ENCODE data around the gene KIRREL3.
"Not testable (repeated sequence)": the region's sequence is repeated elsewhere in the genome, so short reads cannot be mapped to it uniquely, and the experiment has no call there.

The KIRREL3 gene

GRCh38 chr11:126407682-126408288 lies 592.8 kb downstream of the KIRREL3 start:
- DNase-seq (ENCODE audit: low read depth, low spot score): no peak

GRCh38 chr11:126407101-126407521 lies 593.5 kb downstream of the KIRREL3 start:
- DNase-seq (ENCODE audit: low read depth, low spot score): no peak

GRCh38 chr11:126406368-126406767 lies 594.2 kb downstream of the KIRREL3 start:
- no peak for DNase-seq (ENCODE audit: low read depth, low spot score)

GRCh38 chr11:126405906-126406305 lies 594.7 kb downstream of the KIRREL3 start:
- no peak for DNase-seq (ENCODE audit: low read depth, low spot score)

GRCh38 chr11:126405374-126405773 lies 595.2 kb downstream of the KIRREL3 start:
- DNase-seq (ENCODE audit: low read depth, low spot score): no peak

- DNase-seq (ENCODE audit: low read depth, low spot score): no peak
Measured at GRCh38 chr11:126404367-126404766, 596.2 kb downstream of the KIRREL3 start.

GRCh38 chr11:126403658-126404057 lies 596.9 kb downstream of the KIRREL3 start:
- DNase-seq (ENCODE audit: low read depth, low spot score): no peak

- no peak for DNase-seq (ENCODE audit: low read depth, low spot score)
Measured at GRCh38 chr11:126403022-126403581, 597.5 kb downstream of the KIRREL3 start.

- no peak for DNase-seq (ENCODE audit: low read depth, low spot score)
Measured at GRCh38 chr11:126400479-126400878, 600.1 kb downstream of the KIRREL3 start.

- DNase-seq (ENCODE audit: low read depth, low spot score): no peak
Measured at GRCh38 chr11:126400019-126400418, 600.6 kb downstream of the KIRREL3 start.

- no peak for DNase-seq (ENCODE audit: low read depth, low spot score)
Measured at GRCh38 chr11:126398721-126399120, 601.8 kb downstream of the KIRREL3 start.

- DNase-seq (ENCODE audit: low read depth, low spot score): no peak
Measured at GRCh38 chr11:126398296-126398695, 602.3 kb downstream of the KIRREL3 start.

- no peak for DNase-seq (ENCODE audit: low read depth, low spot score)
Measured at GRCh38 chr11:126396965-126397364, 603.6 kb downstream of the KIRREL3 start.

- DNase-seq (ENCODE audit: low read depth, low spot score): not testable (repeated sequence)
Measured at GRCh38 chr11:126396266-126396665, 604.3 kb downstream of the KIRREL3 start.

- not testable (repeated sequence) for DNase-seq (ENCODE audit: low read depth, low spot score)
Measured at GRCh38 chr11:126395784-126396183, 604.8 kb downstream of the KIRREL3 start.

- not testable (repeated sequence) for DNase-seq (ENCODE audit: low read depth, low spot score)
Measured at GRCh38 chr11:126394634-126395072, 605.9 kb downstream of the KIRREL3 start.

- DNase-seq (ENCODE audit: low read depth, low spot score): no peak
Measured at GRCh38 chr11:126394036-126394435, 606.5 kb downstream of the KIRREL3 start.

- no peak for DNase-seq (ENCODE audit: low read depth, low spot score)
Measured at GRCh38 chr11:126393143-126393542, 607.4 kb downstream of the KIRREL3 start.

GRCh38 chr11:126392633-126393013 lies 607.9 kb downstream of the KIRREL3 start:
- DNase-seq (ENCODE audit: low read depth, low spot score): no peak

- no peak for DNase-seq (ENCODE audit: low read depth, low spot score)
Measured at GRCh38 chr11:126391970-126392632, 608.5 kb downstream of the KIRREL3 start.

GRCh38 chr11:126391286-126391954 lies 609.1 kb downstream of the KIRREL3 start:
- no peak for DNase-seq (ENCODE audit: low read depth, low spot score)

GRCh38 chr11:126390272-126390867 lies 610.2 kb downstream of the KIRREL3 start:
- DNase-seq (ENCODE audit: low read depth, low spot score): no peak

Data from smooth muscle cell of the brain vasculature (primary cell).